Adrenal gland (tissue), 5 donors: Measurements from ENCODE around the gene ANO10.

Experiments
- POLR2A ChIP-seq, 2 donors: fragments of 450-650 bp; IDR thresholded peaks; one replicate each; pipeline ENCODE4 v1.6.1; 2017; ENCODE audit warnings: antibody characterized with exemption in 2 of 2, mild to moderate bottlenecking in 2 of 2, moderate library complexity in 1 of 2
- TF ChIP-seq, protein P1 (sequence below), 6 experiments: fragments of 450-650 bp in 4 of 6; fragments of 200-600 bp in 2 of 6; sonication (generic) in 1 of 6; IDR thresholded peaks; 1 replicate in 5 of 6; 2 replicates in 1 of 6; pipeline versions ENCODE4 v1.5.1 to v1.8.0; 2016 to 2021; ENCODE audit warnings: antibody characterized with exemption in 6 of 6, mild to moderate bottlenecking in 2 of 6, moderate library complexity in 1 of 6
- donor health status: DM: no; HTN: no; CAD: no.

DNA sequence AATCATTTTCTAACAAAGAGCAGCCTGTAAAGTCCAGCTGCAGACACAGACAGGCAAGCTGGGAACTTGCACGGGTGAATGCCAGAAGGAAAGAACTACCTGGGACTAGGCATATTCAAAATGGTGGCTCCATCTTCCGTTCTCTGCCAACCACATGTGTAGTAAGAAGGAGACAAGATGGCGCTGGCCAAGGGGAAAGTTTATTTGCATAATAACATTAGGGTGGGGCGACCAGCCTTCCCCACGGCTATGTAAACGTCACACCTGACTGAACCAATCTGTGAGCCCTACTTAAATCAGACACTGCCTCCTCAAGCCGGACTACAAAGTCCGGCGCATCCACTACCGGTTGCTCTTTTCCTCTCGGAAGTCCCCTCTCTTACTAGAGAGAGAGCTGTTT is 204.7 kb downstream of the ANO10 start:
- TF ChIP-seq, protein P1, sequence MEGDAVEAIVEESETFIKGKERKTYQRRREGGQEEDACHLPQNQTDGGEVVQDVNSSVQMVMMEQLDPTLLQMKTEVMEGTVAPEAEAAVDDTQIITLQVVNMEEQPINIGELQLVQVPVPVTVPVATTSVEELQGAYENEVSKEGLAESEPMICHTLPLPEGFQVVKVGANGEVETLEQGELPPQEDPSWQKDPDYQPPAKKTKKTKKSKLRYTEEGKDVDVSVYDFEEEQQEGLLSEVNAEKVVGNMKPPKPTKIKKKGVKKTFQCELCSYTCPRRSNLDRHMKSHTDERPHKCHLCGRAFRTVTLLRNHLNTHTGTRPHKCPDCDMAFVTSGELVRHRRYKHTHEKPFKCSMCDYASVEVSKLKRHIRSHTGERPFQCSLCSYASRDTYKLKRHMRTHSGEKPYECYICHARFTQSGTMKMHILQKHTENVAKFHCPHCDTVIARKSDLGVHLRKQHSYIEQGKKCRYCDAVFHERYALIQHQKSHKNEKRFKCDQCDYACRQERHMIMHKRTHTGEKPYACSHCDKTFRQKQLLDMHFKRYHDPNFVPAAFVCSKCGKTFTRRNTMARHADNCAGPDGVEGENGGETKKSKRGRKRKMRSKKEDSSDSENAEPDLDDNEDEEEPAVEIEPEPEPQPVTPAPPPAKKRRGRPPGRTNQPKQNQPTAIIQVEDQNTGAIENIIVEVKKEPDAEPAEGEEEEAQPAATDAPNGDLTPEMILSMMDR (IDR thresholded peaks at IDR 0.05): no peak
- TF ChIP-seq POLR2A (IDR thresholded peaks at IDR 0.05): no peak
